Large intestine (tissue), 3 donors: Measurements from ENCODE around the gene DTD2. TPM values are rescaled to one million over a fixed set of nuclear protein-coding genes. Genes with fewer than 3 reads are reported as not detected.

Experiments used
- DNase-seq, 2 donors: peaks; one replicate each; pipeline versions ENCODE4 v3.0.0 to v3.0.0-alpha.2; 2013
- H3K27ac ChIP-seq: one replicate; pipeline ENCODE4 v1.5.1; 2013; ENCODE audit warnings: low read length
- H3K27me3 ChIP-seq: 2 replicates; pipeline ENCODE4 v1.6.1; 2013; ENCODE audit warnings: low read length; ENCODE audit not compliant: control insufficient read depth, insufficient read depth
- H3K36me3 ChIP-seq: 2 replicates; pipeline ENCODE4 v1.6.1; 2013; ENCODE audit warnings: low read length; ENCODE audit not compliant: control insufficient read depth, insufficient read depth
- H3K4me1 ChIP-seq: one replicate; pipeline ENCODE4 v1.6.1; 2013; ENCODE audit warnings: low read length; ENCODE audit not compliant: control insufficient read depth, insufficient read depth
- H3K4me3 ChIP-seq: one replicate; pipeline ENCODE4 v1.5.1; 2013; ENCODE audit warnings: low read length
- H3K9me3 ChIP-seq: one replicate; pipeline ENCODE4 v1.6.1; 2013; ENCODE audit warnings: mild to moderate bottlenecking, low read depth, low read length, moderate library complexity; ENCODE audit not compliant: control insufficient read depth
- WGBS: methylation state at CpG from one replicate; pipeline ENCODE4 v1.1.5; 2013; ENCODE audit warnings: low lambda C conversion rate; ENCODE audit not compliant: insufficient coverage; 5-methylcytosine and 5-hydroxymethylcytosine counted together
- polyA plus RNA-seq: library from polyadenylated mRNA; unstranded; fragments of 120-200 nt; gene quantifications from one replicate; pipeline ENCODE4 v1.2.1, GENCODE V29; 2013

Gene DTD2
- polyA plus RNA-seq, 1 donor = 15.3 TPM

DNA sequence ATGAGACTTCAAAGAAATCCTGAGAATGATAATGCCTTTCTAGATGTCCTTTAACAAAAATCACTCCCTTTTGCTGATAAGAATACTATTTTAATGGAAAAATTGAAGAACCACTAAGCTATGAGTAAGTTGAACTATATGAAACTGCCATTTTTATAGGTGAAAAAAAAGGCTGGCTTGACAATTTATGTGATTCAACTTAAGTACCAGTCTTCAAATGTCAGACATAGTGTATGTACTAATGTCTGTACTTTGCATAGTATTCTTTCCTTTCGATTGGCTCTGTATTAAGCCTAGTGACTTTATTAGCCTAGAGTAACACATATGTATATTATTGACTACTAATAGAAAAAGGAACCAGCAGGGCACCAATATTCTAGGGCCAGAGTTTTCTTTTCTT, 48.9 kb downstream of the DTD2 start:
- no peak for DNase-seq
- H3K27ac ChIP-seq = no peak overlapping the region
- no peaks in the 10 kb centered on the region for H3K4me1 ChIP-seq
- no peaks in the 10 kb centered on the region for H3K9me3 ChIP-seq
- H3K27me3 ChIP-seq = no peaks in the 10 kb centered on the region
- no peak overlapping the region for H3K4me3 ChIP-seq
- no CpG with 5 or more reads among the region's 1 CpG for WGBS
- H3K36me3 ChIP-seq = no peaks in the 10 kb centered on the region

GRCh38 chr14:31405599-31406232, 51.6 kb downstream of the DTD2 start:
- H3K27ac ChIP-seq = no peak overlapping the region
- no peaks in the 10 kb centered on the region for H3K9me3 ChIP-seq
- H3K36me3 ChIP-seq = peaks cover 3% of the 10 kb centered on the region
- no peaks in the 10 kb centered on the region for H3K27me3 ChIP-seq
- no peak overlapping the region for H3K4me3 ChIP-seq
- WGBS = 17% methylated on average over 1 of the region's 4 CpGs
- peak; percentile 19 to 53 for DNase-seq
- H3K4me1 ChIP-seq = no peaks in the 10 kb centered on the region

- H3K4me3 ChIP-seq = no peak overlapping the region
- H3K4me1 ChIP-seq = no peaks in the 10 kb centered on the region
- H3K27ac ChIP-seq = no peak overlapping the region
- no peak for DNase-seq
- WGBS = no CpG with 5 or more reads among the region's 8 CpGs
- H3K9me3 ChIP-seq = no peaks in the 10 kb centered on the region
- H3K36me3 ChIP-seq = peaks cover 3% of the 10 kb centered on the region
- H3K27me3 ChIP-seq = no peaks in the 10 kb centered on the region
Observed at GRCh38 chr14:31405106-31405505, 52.2 kb downstream of the DTD2 start.

DNA sequence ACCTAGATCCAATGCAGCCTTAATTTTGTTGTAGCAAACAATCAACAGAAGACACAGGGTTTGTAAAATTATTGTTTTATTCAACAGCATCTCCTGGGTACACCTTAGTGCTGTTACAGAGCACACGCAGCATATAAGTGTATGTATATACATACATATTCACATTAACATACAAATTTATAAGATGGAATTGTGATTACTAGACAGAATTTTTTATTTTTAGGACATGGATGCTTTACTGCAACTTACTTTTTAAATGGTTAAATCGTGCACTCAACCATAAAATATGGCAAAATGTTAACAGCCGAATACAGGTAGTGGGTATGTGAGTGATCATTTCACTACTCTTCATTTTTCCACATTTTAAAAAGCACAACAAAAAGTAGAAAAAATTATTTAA, 53.6 kb downstream of the DTD2 start:
- no peak for DNase-seq
- no peak overlapping the region for H3K27ac ChIP-seq
- H3K4me1 ChIP-seq = no peaks in the 10 kb centered on the region
- WGBS = 100% methylated on average over 2 of the region's 3 CpGs
- H3K36me3 ChIP-seq = peaks cover 5% of the 10 kb centered on the region
- H3K9me3 ChIP-seq = no peaks in the 10 kb centered on the region
- H3K27me3 ChIP-seq = no peaks in the 10 kb centered on the region
- no peak overlapping the region for H3K4me3 ChIP-seq

- Histone ChIP-seq H3K4me3 (no peak overlapping the region), H3K9me3 (no peaks in the 10 kb centered on the region), H3K27ac (no peak overlapping the region), H3K36me3 (peaks cover 8% of the 10 kb centered on the region), H3K4me1 (no peaks in the 10 kb centered on the region), H3K27me3 (no peaks in the 10 kb centered on the region)
- 89% methylated on average over 1 of the region's 2 CpGs for WGBS
- DNase-seq = peak in 1 of 2 donors; percentile 29
Observed at GRCh38 chr14:31402764-31403439, 54.4 kb downstream of the DTD2 start.

DNA sequence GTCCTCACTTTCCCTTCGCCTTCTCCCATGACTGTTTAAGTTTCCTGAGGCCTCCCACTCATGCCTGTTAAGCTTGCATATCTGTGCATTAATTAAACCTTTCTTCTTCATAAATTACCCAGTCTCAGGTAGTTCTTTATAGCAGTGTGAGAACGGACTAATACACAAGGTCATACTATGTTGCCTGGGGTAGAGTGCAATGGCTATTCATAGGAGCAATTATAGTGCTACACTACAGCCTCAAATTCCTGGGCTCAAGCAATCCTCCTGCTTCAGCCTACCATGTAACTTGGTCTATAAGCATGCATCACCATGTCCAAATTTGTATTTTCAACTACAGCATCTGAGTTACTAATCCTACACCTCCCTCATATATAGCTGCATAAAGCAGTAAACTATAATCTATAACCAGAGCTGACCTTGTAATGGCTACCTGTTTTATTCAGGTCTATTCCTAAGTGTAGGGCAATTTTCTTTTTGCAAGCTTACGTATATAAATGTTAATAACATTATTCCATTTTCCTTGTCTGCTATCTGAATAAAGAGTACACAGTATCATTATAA, 55.9 kb downstream of the DTD2 start:
- Histone ChIP-seq H3K27ac (no peak overlapping the region), H3K27me3 (no peaks in the 10 kb centered on the region), H3K9me3 (no peaks in the 10 kb centered on the region), H3K4me3 (no peak overlapping the region), H3K36me3 (peaks cover 14% of the 10 kb centered on the region), H3K4me1 (no peaks in the 10 kb centered on the region)
- no peak for DNase-seq
- WGBS = 100% methylated on average over 2 of the region's 3 CpGs

- no peak for DNase-seq
- Histone ChIP-seq H3K4me1 (no peaks in the 10 kb centered on the region), H3K9me3 (no peaks in the 10 kb centered on the region), H3K27ac (no peak overlapping the region), H3K36me3 (peaks cover 24% of the 10 kb centered on the region), H3K4me3 (no peak overlapping the region), H3K27me3 (no peaks in the 10 kb centered on the region)
- WGBS = 100% methylated on average over 2 of the region's 5 CpGs
Observed at GRCh38 chr14:31400031-31400638, 57.2 kb downstream of the DTD2 start.

Other genes with a start within 250 kb of the DTD2 start
- gene HECTD1, start 249.7 kb downstream of the DTD2 start, polyA plus RNA-seq = 94.9 TPM
- gene HEATR5A, start 37.0 kb downstream of the DTD2 start, polyA plus RNA-seq = 23.7 TPM
- 0.03 TPM for gene GPR33, start 30.5 kb upstream of the DTD2 start, polyA plus RNA-seq
- gene NUBPL, start 103.9 kb upstream of the DTD2 start, polyA plus RNA-seq = 12.1 TPM